Measurements from ENCODE around the gene ADPRHL1.
"Not testable (repeated sequence)": the region's sequence is repeated elsewhere in the genome, so short reads cannot be mapped to it uniquely, and the experiment has no call there.

DNA sequence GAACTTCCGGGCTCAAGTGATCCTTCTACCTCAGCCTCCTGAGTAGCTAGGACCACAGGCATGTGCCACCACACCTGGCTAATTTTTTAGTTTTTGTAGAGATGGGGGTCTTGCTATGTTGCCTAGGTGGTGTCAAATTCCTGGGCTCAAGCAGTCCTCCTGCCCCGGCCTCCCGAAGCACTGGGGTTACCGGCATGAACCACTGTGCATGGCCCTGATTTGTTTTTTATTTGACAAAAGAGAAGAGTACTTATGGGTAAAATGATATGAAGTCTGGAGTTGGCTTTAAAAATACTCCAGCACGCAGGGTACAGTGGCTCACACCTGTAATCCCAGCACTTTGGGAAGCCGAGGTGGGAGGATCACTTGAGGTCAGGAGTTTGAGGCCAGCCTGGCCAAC lies 84.9 kb downstream of the ADPRHL1 start:
- TF ChIP-seq, protein P1, sequence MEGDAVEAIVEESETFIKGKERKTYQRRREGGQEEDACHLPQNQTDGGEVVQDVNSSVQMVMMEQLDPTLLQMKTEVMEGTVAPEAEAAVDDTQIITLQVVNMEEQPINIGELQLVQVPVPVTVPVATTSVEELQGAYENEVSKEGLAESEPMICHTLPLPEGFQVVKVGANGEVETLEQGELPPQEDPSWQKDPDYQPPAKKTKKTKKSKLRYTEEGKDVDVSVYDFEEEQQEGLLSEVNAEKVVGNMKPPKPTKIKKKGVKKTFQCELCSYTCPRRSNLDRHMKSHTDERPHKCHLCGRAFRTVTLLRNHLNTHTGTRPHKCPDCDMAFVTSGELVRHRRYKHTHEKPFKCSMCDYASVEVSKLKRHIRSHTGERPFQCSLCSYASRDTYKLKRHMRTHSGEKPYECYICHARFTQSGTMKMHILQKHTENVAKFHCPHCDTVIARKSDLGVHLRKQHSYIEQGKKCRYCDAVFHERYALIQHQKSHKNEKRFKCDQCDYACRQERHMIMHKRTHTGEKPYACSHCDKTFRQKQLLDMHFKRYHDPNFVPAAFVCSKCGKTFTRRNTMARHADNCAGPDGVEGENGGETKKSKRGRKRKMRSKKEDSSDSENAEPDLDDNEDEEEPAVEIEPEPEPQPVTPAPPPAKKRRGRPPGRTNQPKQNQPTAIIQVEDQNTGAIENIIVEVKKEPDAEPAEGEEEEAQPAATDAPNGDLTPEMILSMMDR (conservative IDR thresholded peaks at IDR 0.05): not testable (repeated sequence)
- not testable (repeated sequence) for TF ChIP-seq EZH2 (IDR thresholded peaks at IDR 0.05; ENCODE audit: low read depth)
